Mesothelial cell of epicardium (in vitro differentiated cells): ENCODE data around the gene TEX2. TPM values are rescaled to one million over a fixed set of nuclear protein-coding genes. Genes with fewer than 3 reads are reported as not detected.

Source experiments
- DNase-seq, 2 experiments: peaks; one replicate each; pipeline ENCODE4 v3.0.0; 2021; ENCODE audit warnings: low spot score in 2 of 2; ENCODE audit not compliant: unreplicated experiment in 2 of 2
- H3K27ac Mint-ChIP-seq: 2 replicates; pipeline ENCODE4 v1.8.0; 2021; ENCODE audit warnings: mixed read lengths
- H3K27me3 Mint-ChIP-seq: 2 replicates; pipeline ENCODE4 v1.8.0; 2021; ENCODE audit warnings: low read depth, mixed read lengths
- H3K36me3 Mint-ChIP-seq: 2 replicates; pipeline ENCODE4 v1.8.0; 2021; ENCODE audit warnings: mixed read lengths
- H3K4me1 Mint-ChIP-seq: 2 replicates; pipeline ENCODE4 v1.8.0; 2021; ENCODE audit warnings: mixed read lengths
- H3K4me3 Mint-ChIP-seq: 2 replicates; pipeline ENCODE4 v1.8.0; 2021; ENCODE audit warnings: mild to moderate bottlenecking, moderate library complexity, mixed read lengths
- H3K9me3 Mint-ChIP-seq: 2 replicates; pipeline ENCODE4 v1.8.0; 2021; ENCODE audit warnings: mixed read lengths
- total RNA-seq: library from RNA; stranded (reverse); gene quantifications from 3 replicates; pipeline ENCODE4 v1.2.1, GENCODE V29; 2021
- TF ChIP-seq, protein P1 (sequence below): fragments of 200-600 bp; sonication (generic); IDR thresholded peaks from one replicate; pipeline ENCODE4 v1.5.0; 2021; ENCODE audit warnings: antibody characterized with exemption; ENCODE audit not compliant: unreplicated experiment

Gene TEX2
- total RNA-seq, 1 donor from 2014 or later, result 27.1 TPM

DNA sequence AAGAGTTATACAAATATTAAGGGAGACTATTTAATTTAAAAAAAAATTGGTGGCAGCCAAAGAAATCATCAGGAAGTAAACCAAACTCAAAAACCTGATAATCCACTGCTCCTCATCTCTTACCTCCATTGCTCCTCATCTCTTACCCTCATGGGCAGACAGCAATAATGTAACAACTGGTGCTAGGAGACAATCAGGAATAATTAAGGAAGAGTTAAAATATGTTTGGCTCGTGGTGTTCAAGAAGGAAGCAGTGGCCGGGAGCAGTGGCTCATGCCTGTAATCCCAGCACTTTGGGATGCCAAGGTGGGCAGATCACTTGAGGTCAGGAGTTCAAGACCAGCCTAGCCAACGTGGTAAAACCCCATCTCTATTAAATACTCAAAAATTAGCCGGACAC lies 151.2 kb downstream of the TEX2 start:
- Mint-ChIP-seq H3K9me3 (no peaks in the 10 kb centered on the region), H3K27me3 (no peaks in the 10 kb centered on the region), H3K4me3 (no peak overlapping the region), H3K4me1 (peaks cover 23% of the 10 kb centered on the region), H3K27ac (no peak overlapping the region), H3K36me3 (no peaks in the 10 kb centered on the region)
- no peak for DNase-seq
- TF ChIP-seq, protein P1, sequence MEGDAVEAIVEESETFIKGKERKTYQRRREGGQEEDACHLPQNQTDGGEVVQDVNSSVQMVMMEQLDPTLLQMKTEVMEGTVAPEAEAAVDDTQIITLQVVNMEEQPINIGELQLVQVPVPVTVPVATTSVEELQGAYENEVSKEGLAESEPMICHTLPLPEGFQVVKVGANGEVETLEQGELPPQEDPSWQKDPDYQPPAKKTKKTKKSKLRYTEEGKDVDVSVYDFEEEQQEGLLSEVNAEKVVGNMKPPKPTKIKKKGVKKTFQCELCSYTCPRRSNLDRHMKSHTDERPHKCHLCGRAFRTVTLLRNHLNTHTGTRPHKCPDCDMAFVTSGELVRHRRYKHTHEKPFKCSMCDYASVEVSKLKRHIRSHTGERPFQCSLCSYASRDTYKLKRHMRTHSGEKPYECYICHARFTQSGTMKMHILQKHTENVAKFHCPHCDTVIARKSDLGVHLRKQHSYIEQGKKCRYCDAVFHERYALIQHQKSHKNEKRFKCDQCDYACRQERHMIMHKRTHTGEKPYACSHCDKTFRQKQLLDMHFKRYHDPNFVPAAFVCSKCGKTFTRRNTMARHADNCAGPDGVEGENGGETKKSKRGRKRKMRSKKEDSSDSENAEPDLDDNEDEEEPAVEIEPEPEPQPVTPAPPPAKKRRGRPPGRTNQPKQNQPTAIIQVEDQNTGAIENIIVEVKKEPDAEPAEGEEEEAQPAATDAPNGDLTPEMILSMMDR, result no peak

DNA sequence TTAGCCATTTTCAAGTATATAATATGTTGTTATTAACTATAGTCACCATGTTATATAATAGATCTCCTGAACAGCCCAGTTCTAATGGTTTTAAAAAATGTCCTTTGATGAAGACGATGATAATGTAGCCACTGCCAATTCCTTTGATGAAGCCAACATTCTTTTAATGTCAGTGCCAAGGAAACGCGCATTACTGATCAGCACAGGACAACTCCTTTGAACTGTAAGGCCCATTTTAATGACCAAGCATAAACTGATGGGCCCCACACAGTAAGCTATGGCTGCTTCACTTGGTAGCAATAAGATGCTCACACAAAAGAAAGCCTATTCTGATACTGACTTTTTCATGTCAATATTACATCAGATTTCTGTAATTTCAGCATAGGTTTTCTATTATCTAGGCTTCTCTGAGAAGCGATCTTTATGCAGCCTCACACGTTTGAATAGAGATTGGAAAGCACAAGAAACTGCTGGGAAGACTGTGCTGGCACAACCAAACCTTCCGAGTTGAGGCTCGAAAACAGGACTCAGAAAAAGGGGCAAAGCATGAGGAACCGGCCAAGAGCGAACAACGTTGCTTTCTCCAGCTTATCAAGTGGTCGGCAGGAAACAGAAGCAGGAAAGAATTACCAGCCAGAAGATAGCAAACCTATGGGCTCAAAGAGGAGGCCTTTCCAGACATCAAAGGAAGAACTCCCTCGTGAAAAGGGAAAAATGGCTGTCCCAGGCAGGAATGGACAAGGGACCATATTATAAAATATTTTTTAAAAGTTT lies 152.5 kb downstream of the TEX2 start:
- H3K4me3 Mint-ChIP-seq, result no peak overlapping the region
- H3K9me3 Mint-ChIP-seq, result no peaks in the 10 kb centered on the region
- peak overlapping the region; percentile 30 for H3K27ac Mint-ChIP-seq
- no peaks in the 10 kb centered on the region for H3K36me3 Mint-ChIP-seq
- TF ChIP-seq, protein P1, result no peak
- peaks cover 26% of the 10 kb centered on the region for H3K4me1 Mint-ChIP-seq
- DNase-seq, result no peak
- H3K27me3 Mint-ChIP-seq, result no peaks in the 10 kb centered on the region

DNA sequence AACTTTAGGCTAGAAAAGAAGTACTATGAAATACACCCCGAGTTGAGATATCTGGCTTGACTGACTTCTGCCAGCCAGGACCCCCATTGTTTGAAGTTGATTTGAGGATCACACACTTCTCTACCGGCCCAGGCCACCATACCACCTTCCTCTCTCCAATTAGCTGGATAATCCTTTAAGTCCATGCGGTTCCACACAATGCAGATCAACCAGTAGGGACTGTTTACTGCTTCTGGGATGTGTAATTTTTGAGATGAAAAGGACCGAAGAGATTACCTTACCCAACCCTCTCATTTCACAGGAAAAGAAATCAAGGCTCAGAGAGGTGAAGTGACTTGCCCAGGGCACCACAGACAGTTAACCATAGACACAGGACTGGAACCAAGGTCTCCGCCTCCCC lies 153.7 kb downstream of the TEX2 start:
- H3K4me3 Mint-ChIP-seq, result no peak overlapping the region
- H3K9me3 Mint-ChIP-seq, result no peaks in the 10 kb centered on the region
- peaks cover 26% of the 10 kb centered on the region for H3K4me1 Mint-ChIP-seq
- no peaks in the 10 kb centered on the region for H3K36me3 Mint-ChIP-seq
- no peak for DNase-seq
- peak overlapping the region; percentile 57 for H3K27ac Mint-ChIP-seq
- H3K27me3 Mint-ChIP-seq, result no peaks in the 10 kb centered on the region
- TF ChIP-seq, protein P1, result no peak

DNA sequence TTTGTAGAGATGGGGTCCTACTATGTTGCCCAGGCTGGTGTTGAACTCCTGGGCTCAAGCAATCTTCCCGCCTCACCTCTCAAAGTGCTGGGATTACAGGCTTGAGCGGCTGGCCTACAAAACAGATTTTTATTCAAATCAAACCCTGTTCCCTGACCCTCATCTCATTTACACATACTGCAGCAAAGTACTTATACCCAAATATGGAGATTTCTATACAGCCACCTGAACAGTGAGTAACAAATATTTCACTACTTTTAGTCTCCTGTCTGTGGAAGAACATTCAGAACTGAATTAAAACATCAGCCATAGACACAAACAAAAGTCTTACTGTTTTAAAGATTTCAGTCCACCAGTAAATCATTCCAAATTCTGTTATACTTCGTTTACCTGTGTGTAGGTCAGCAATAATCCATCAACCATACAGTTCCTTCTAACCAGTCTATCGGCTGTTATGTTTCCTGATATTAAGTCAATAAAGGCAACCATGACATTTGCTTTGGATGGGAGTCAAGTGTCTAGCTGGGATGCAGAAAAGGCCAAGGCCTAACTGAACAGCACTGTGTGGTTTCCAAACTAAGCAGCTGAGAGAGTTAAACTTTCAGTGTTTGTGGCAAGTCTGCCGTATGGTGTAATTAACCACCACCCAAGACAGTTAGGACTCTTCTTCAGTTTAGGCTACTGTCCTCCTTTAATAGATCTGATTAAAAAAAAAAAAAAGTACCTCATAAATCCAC lies 155.4 kb downstream of the TEX2 start:
- H3K9me3 Mint-ChIP-seq, result no peaks in the 10 kb centered on the region
- peak overlapping the region; percentile 65 for H3K27ac Mint-ChIP-seq
- TF ChIP-seq, protein P1, result no peak
- no peaks in the 10 kb centered on the region for H3K27me3 Mint-ChIP-seq
- H3K4me3 Mint-ChIP-seq, result no peak overlapping the region
- H3K4me1 Mint-ChIP-seq, result peaks cover 26% of the 10 kb centered on the region
- no peaks in the 10 kb centered on the region for H3K36me3 Mint-ChIP-seq
- no peak for DNase-seq

DNA sequence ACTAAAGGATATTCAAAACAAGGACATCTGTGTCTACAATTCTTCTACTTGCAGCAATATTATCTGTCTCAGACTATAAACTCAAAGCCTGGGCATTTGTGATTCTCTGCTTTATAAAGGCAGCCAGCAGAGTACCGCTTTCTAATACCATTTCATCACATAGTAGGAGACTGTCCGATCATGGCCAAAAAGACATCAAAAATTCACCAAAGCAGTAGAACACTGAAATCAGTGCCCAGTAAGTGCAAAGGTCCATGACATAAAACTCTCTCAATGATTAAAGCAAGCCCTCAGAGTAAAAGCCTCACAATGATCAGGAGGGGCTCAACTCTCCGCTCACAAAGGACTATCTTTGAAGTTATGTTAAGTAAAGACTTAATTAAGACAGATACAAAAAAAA lies 156.1 kb downstream of the TEX2 start:
- H3K4me1 Mint-ChIP-seq, result peaks cover 26% of the 10 kb centered on the region
- no peaks in the 10 kb centered on the region for H3K27me3 Mint-ChIP-seq
- H3K27ac Mint-ChIP-seq, result peak overlapping the region; percentile 28
- no peaks in the 10 kb centered on the region for H3K9me3 Mint-ChIP-seq
- no peaks in the 10 kb centered on the region for H3K36me3 Mint-ChIP-seq
- TF ChIP-seq, protein P1, result no peak
- H3K4me3 Mint-ChIP-seq, result no peak overlapping the region
- no peak for DNase-seq
